Aorta (tissue), 5 donors: ENCODE results near the gene RAPGEF5. TPM values are rescaled to one million over a fixed set of nuclear protein-coding genes. Genes with fewer than 3 reads are reported as not detected.
"Not testable (repeated sequence)": the region's sequence is repeated elsewhere in the genome, so short reads cannot be mapped to it uniquely, and the experiment has no call there.

Source experiments
- ATAC-seq: fragments of 200-7000 bp; cut with Tn5 transposase; one replicate; pipeline ENCODE4 v1.9.1; 2022; ENCODE audit warnings: moderate library complexity; ENCODE audit not compliant: low FRiP score
- DNase-seq, 2 donors: peaks; one replicate each; pipeline ENCODE4 v3.0.0-alpha.2; 2020
- H3K27ac ChIP-seq, 2 donors: one replicate each; pipeline ENCODE4 v1.5.1; 2013; ENCODE audit warnings: low read length in 2 of 2, mild to moderate bottlenecking in 2 of 2, moderate library complexity in 2 of 2, control low read depth in 1 of 2, inconsistent platforms in 1 of 2, low read depth in 1 of 2
- H3K27me3 ChIP-seq, 2 donors: one replicate each; pipeline ENCODE4 v1.6.1; 2013; ENCODE audit warnings: control low read depth in 1 of 2, low read length in 1 of 2, mild to moderate bottlenecking in 1 of 2, moderate library complexity in 1 of 2; ENCODE audit not compliant: insufficient read depth in 2 of 2, control insufficient read depth in 1 of 2
- H3K36me3 ChIP-seq, 2 donors: one replicate each; pipeline ENCODE4 v1.6.1; 2013; ENCODE audit warnings: control low read depth in 1 of 2, low read length in 1 of 2, mild to moderate bottlenecking in 1 of 2; ENCODE audit not compliant: insufficient read depth in 2 of 2, control insufficient read depth in 1 of 2
- H3K4me1 ChIP-seq, 2 donors: one replicate each; pipeline ENCODE4 v1.6.1; 2013; ENCODE audit warnings: low read length in 2 of 2, control low read depth in 1 of 2, mild to moderate bottlenecking in 1 of 2, moderate library complexity in 1 of 2; ENCODE audit not compliant: insufficient read depth in 2 of 2, control insufficient read depth in 1 of 2
- H3K4me3 ChIP-seq, 2 donors: one replicate each; pipeline ENCODE4 v1.5.1; 2013; ENCODE audit warnings: low read length in 2 of 2, control low read depth in 1 of 2, mild to moderate bottlenecking in 1 of 2
- H3K9me3 ChIP-seq: one replicate; pipeline ENCODE4 v1.6.1; 2013; ENCODE audit warnings: mild to moderate bottlenecking, low read length; ENCODE audit not compliant: control insufficient read depth
- WGBS, 2 donors: extraction: QIAGEN DNeasy Blood & Tissue Kit; methylation state at CpG; one replicate each; pipeline ENCODE4 v1.1.7; 2013; 5-methylcytosine and 5-hydroxymethylcytosine counted together
- intact Hi-C, 2 donors: fragments of 100-400 bp; cut with DNase I; formaldehyde crosslinking; loops; one replicate each; pipeline versions ENCODE4 v1.14.2 to v1.15.0; 2022
- polyA plus RNA-seq, 2 donors: library from polyadenylated mRNA; stranded (reverse); fragments of 200-250 nt; gene quantifications; one replicate each; pipeline ENCODE4 v1.2.3, GENCODE V29; 2013
- total RNA-seq, 2 donors: library from RNA; stranded (reverse); fragmentation: NEBNext Ultra II Directional; extraction: Animal tissue kit (Norgen Biotek cat#: 25700); gene quantifications; one replicate each; pipeline ENCODE4 v1.2.1, GENCODE V29; 2021
- donor health status: healthy with polysubstance abuse.
- donor health status: Bipolar disorder and iron deficiency.
- donor health status: DM: no; HTN: no; CAD: no.
- donor health status: DM: no; HTN: no; CAD: no.
- donor health status: DM: yes; HTN: yes; CAD: no.

The RAPGEF5 gene
- total and polyA plus RNA-seq, 4 donors = 8.4 to 77.1 (median 45.0) TPM

GRCh38 chr7:22090958-22091525 is 265.9 kb downstream of the RAPGEF5 start:
- H3K4me3 ChIP-seq, H3K27ac ChIP-seq, H3K27me3 ChIP-seq, ATAC-seq, H3K9me3 ChIP-seq, H3K4me1 ChIP-seq, DNase-seq, intact Hi-C loops, H3K36me3 ChIP-seq: not testable (repeated sequence)
- WGBS, 2 donors = 96 to 97% methylated on average over 11 of the region's 11 CpGs

DNA sequence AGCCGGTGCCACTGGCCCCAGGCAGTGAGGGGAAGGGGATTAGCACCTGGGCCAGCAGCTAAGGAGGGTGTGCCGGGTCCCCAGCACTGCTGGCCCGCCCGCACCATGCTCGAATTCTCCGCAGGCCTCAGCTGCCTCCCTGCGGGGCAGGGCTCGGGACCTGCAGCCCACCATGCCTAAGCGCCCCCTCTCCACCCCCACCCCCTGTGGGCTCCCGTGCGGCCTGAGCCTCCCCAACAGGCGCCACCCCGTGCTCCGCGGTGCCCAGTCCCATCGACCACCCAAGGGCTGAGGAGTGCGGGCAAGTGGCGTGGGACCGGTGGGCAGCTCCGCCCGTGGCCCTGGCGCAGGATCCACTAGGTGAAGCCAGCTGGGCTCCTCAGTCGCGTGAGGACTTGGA is 266.4 kb downstream of the RAPGEF5 start:
- 94 to 97% methylated on average over 23 to 24 of the region's 24 CpGs for WGBS, 2 donors
- H3K4me1 ChIP-seq = no peaks in the 10 kb centered on the region
- no peaks in the 10 kb centered on the region for H3K9me3 ChIP-seq
- no peaks in the 10 kb centered on the region for H3K36me3 ChIP-seq
- H3K27me3 ChIP-seq = no peaks in the 10 kb centered on the region
- DNase-seq (no peak), ATAC-seq (peak; percentile 19)
- intact Hi-C loops = no loop called here
- no peak overlapping the region for H3K27ac ChIP-seq
- H3K4me3 ChIP-seq = no peak overlapping the region

DNA sequence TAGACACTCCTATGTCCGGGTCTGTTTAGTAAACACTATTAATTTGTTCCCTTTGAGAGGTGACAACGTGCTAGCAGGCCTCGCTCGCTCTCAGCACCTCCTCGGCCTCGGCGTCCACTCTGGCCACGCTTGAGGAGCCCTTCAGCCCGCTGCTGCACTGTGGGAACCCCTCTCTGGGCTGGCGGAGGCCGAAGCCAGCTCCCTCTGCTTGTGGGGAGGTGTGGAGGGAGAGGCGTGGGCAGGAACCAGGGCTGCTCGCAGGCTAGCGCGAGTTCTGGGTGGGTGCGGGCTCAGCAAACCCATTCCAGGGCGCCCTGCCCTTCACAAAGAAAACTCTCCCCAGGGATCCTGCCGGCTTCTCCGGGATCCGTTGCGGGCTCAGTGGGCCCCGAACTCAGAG is 266.8 kb downstream of the RAPGEF5 start:
- ATAC-seq (no peak), DNase-seq (no peak)
- Histone ChIP-seq H3K4me1 (no peaks in the 10 kb centered on the region), H3K36me3 (no peaks in the 10 kb centered on the region), H3K9me3 (no peaks in the 10 kb centered on the region), H3K27me3 (no peaks in the 10 kb centered on the region), H3K4me3 (no peak overlapping the region), H3K27ac (no peak overlapping the region)
- intact Hi-C loops = no loop called here
- 89 to 92% methylated on average over 21 to 22 of the region's 22 CpGs for WGBS, 2 donors

DNA sequence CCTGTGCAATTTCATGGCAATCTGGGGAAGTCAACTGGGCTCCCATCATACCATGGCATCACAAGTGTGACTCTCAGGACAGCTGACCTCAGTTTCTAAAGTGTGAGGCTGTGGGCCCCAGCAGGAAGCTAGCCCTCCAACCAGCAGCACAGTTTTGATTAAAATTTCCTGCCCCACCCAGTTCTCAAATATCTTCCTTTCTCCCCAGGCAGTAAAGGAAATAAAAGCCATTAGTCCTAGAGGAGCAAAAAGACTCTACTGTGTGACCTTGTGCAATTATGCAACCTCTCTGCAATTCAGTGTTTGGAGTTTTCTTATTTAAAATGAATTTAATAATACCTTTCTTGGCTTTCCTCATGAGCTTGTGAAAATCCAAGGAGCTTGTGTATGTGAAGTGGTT is 268.1 kb downstream of the RAPGEF5 start:
- intact Hi-C loops = loop anchor here in 1 of 2 donors (10.0 kb wide), 1 partner anchor 664 kb away; the partner anchor contains the start of gene SP4
- no peak for DNase-seq
- ATAC-seq = no peak

GRCh38 chr7:22087861-22088260 is 269.1 kb downstream of the RAPGEF5 start:
- 85% methylated on average over 6 of the region's 6 CpGs for WGBS, 2 donors
- Histone ChIP-seq H3K4me1 (no peaks in the 10 kb centered on the region), H3K9me3 (no peaks in the 10 kb centered on the region), H3K27ac (no peak overlapping the region), H3K27me3 (no peaks in the 10 kb centered on the region), H3K36me3 (no peaks in the 10 kb centered on the region), H3K4me3 (no peak overlapping the region)
- intact Hi-C loops = loop anchor here in 1 of 2 donors (10.0 kb wide), 1 partner anchor 663 kb away; the partner anchor contains the start of gene SP4
- DNase-seq (no peak), ATAC-seq (no peak)

More for the DNA sequence above, 268.1 kb downstream of the RAPGEF5 start:
- Histone ChIP-seq H3K4me1 (no peaks in the 10 kb centered on the region), H3K9me3 (no peaks in the 10 kb centered on the region), H3K27me3 (no peaks in the 10 kb centered on the region), H3K36me3 (no peaks in the 10 kb centered on the region), H3K27ac (no peak overlapping the region), H3K4me3 (no peak overlapping the region)

DNA sequence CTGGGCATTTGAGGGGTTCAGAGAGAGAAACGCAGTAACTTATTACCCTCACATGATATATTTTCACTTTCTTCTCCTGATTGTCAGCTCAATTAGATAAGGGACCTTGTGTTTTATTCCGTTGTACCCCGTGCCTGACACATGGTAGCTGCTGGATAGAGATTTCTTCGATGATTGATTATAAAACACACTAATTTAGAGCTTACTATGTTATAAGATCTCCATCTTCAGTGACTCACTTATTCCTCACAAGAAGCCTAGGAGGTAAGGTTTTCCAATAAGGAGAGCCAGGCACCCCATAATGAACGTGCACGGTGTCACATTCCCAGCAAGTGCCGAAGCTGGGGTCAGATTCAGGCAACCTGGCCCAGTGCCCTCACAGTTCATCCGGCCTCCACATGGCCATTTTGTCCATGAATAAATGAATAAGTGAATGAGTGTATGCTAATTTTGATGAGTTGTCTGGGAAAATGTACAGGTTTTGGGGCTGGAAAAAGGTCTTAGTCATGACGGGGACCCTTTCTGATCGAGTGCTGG is 273.2 kb downstream of the RAPGEF5 start:
- WGBS, 2 donors = 22 to 23% methylated on average over 10 of the region's 10 CpGs
- ATAC-seq (peak; percentile 21), DNase-seq (peak in 1 of 2 donors; percentile 53)
- Histone ChIP-seq H3K27ac (no peak overlapping the region), H3K36me3 (no peaks in the 10 kb centered on the region), H3K27me3 (no peaks in the 10 kb centered on the region), H3K4me1 (no peaks in the 10 kb centered on the region), H3K4me3 (peak overlapping the region; percentile 15 to 65), H3K9me3 (no peaks in the 10 kb centered on the region)
- intact Hi-C loops = loop anchor here in 1 of 2 donors (10.0 kb wide), 1 partner anchor 659 kb away; the partner anchor contains the start of gene SP4

GRCh38 chr7:22082886-22083703 is 273.9 kb downstream of the RAPGEF5 start:
- ATAC-seq = peak; percentile 100
- H3K27ac ChIP-seq = peak overlapping the region in 1 of 2 donors; percentile 33
- DNase-seq = peak; percentile 93 to 98
- no peaks in the 10 kb centered on the region for H3K4me1 ChIP-seq
- no peaks in the 10 kb centered on the region for H3K9me3 ChIP-seq
- WGBS, 2 donors = 0% methylated on average over 55 of the region's 55 CpGs
- intact Hi-C loops = loop anchor here in 1 of 2 donors (10.0 kb wide), 1 partner anchor 658 kb away; the partner anchor contains the start of gene SP4
- no peaks in the 10 kb centered on the region for H3K36me3 ChIP-seq
- H3K27me3 ChIP-seq = no peaks in the 10 kb centered on the region
- H3K4me3 ChIP-seq = peak overlapping the region; percentile 15 to 65

DNA sequence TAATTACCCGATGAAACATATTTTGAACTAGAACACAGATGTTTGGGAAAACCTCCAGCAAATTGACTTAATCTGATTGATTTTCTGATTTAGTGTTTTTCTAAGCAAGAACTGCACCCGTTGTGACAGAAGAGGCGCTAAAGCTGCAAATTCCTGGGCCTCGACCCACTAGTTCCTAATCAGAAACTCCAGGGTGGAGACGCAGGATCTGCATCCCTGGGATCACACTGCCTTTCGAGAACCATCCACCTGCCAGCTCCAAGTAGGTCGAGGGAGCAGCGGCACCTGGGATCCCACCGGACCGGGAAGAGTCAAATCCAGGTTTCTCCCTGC is 274.4 kb downstream of the RAPGEF5 start:
- no peak overlapping the region for H3K27ac ChIP-seq
- intact Hi-C loops = loop anchor here in 1 of 2 donors (10.0 kb wide), 1 partner anchor 658 kb away; the partner anchor contains the start of gene SP4

More for the DNA sequence above, 274.4 kb downstream of the RAPGEF5 start:
- peak overlapping the region in 1 of 2 donors; percentile 15 for H3K4me3 ChIP-seq
- no peaks in the 10 kb centered on the region for H3K4me1 ChIP-seq
- ATAC-seq = peak; percentile 1
- H3K27me3 ChIP-seq = no peaks in the 10 kb centered on the region
- H3K36me3 ChIP-seq = no peaks in the 10 kb centered on the region
- no peaks in the 10 kb centered on the region for H3K9me3 ChIP-seq
- DNase-seq = no peak
- 6 to 7% methylated on average over 10 of the region's 10 CpGs for WGBS, 2 donors
